OCI-LY1 (cell line): ENCODE data around the gene STARD4.

ENCODE experiments used
- EZH2 ChIP-seq: fragments of 200-600 bp; sonication (generic), shearing (Covaris generic); IDR thresholded peaks from 2 replicates; pipeline ENCODE4 v1.8.0; 2017; ENCODE audit warnings: borderline replicate concordance, mixed run types, mild to moderate bottlenecking, antibody characterized with exemption, low read length, moderate library complexity, mixed read lengths
- TF ChIP-seq, protein P1 (sequence below): fragments of 200-600 bp; sonication (generic), shearing (Covaris generic); IDR thresholded peaks from 2 replicates; pipeline ENCODE4 v1.5.1; 2017; ENCODE audit warnings: mild to moderate bottlenecking, antibody characterized with exemption, low read length, moderate library complexity, mixed read lengths

DNA sequence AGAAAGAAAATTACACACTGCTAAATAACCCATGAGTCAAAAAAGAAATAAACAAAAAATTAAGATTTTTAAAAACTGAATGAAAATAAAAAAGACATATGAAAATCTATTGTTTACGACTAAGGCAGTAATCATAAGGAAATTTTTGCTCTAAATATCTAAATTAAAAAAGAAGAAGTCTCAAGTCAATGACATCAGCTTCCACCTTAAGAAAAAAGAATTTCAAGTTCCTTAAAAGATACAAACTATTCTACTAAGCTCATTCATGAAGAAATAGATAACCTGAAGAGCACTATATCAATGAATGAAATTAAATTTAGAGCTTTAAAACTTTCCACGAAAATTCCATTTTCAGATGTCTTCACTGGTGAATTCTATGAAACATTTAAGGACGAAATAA lies 15.7 kb upstream of the STARD4 start:
- TF ChIP-seq, protein P1, sequence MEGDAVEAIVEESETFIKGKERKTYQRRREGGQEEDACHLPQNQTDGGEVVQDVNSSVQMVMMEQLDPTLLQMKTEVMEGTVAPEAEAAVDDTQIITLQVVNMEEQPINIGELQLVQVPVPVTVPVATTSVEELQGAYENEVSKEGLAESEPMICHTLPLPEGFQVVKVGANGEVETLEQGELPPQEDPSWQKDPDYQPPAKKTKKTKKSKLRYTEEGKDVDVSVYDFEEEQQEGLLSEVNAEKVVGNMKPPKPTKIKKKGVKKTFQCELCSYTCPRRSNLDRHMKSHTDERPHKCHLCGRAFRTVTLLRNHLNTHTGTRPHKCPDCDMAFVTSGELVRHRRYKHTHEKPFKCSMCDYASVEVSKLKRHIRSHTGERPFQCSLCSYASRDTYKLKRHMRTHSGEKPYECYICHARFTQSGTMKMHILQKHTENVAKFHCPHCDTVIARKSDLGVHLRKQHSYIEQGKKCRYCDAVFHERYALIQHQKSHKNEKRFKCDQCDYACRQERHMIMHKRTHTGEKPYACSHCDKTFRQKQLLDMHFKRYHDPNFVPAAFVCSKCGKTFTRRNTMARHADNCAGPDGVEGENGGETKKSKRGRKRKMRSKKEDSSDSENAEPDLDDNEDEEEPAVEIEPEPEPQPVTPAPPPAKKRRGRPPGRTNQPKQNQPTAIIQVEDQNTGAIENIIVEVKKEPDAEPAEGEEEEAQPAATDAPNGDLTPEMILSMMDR = no peak
- TF ChIP-seq EZH2 = no peak
